ENCODE results near the gene CHAF1A. TPM values are rescaled to one million over a fixed set of nuclear protein-coding genes. Genes with fewer than 3 reads are reported as not detected.

The CHAF1A gene
- total and polyA plus RNA-seq, 2 of the 4 experiments (the other 2 are of a cell fraction) = 12.4 to 22.9 TPM

DNA sequence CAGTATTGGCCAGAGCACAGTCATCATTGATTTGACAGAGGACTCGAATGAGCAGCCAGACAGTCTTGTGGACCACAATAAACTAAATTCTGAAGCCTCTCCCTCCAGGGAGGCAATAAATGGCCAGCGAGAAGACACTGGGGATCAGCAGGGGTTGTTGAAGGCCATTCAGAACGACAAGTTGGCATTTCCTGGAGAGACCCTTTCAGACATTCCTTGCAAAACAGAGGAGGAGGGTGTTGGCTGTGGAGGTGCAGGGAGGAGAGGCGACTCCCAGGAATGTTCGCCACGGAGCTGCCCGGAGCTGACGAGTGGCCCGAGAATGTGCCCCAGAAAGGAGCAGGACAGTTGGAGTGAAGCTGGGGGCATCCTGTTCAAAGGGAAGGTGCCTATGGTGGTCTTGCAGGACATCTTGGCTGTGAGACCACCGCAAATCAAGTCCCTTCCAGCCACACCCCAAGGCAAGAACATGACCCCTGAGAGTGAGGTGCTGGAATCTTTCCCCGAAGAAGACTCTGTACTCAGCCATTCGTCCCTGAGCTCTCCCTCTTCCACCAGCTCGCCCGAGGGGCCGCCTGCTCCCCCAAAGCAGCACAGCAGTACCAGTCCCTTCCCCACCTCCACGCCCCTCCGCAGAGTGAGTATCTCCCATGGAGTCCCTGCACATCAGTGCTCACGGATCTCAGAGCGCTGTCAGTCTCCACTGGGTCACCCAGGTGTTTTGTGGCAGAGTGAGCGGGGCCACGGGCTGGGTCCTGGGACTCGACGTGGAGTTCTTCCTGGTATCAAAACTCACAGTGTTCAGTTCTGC, 6.9 kb downstream of the CHAF1A start (continued):
- no peak for TF ChIP-seq CHD1 (IDR thresholded peaks at IDR 0.05; ENCODE audit: low read depth, low read length)
- no peak for TF ChIP-seq MXI1 (IDR thresholded peaks at IDR 0.05; ENCODE audit: borderline replicate concordance, low read depth, low read length)
- no peak for TF ChIP-seq MAZ (IDR thresholded peaks at IDR 0.05; ENCODE audit: borderline replicate concordance, low read depth, low read length)

DNA sequence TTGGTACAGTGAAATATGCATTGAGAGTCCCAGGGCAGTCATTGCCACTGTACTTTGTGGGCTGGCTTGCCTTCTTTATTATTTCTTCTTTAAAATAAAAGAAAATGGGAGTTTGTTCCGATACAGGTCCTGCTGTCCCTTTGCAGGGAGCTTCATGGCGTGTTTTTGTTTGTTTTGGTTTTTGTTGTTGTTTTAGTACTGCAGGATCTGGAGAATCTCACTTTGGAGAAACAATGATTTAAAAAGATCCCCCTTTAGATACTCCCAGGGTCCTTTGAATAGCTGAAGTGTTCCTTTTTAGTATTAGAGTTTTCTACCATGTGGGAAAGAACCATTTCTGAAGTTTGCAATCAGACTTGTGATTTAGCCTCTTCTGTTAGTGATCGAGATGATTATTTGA, 11.1 kb downstream of the CHAF1A start:
- H2BK20ac ChIP-seq (ENCODE audit: low read depth, low read length) = no peak overlapping the region
- H3K14ac ChIP-seq (replicated peaks; ENCODE audit: low read depth, low read length) = no peak overlapping the region
- H3K27me3 ChIP-seq (ENCODE audit: control insufficient read depth, insufficient read depth, low read length) = no peaks in the 10 kb centered on the region
- DNase-seq = no peak
- peaks cover 7% of the 10 kb centered on the region for H3K4me1 ChIP-seq (ENCODE audit: control insufficient read depth, insufficient read depth, low read length)
- H3K9ac ChIP-seq (ENCODE audit: low read depth, low read length) = no peak overlapping the region
- TF ChIP-seq, protein P1, sequence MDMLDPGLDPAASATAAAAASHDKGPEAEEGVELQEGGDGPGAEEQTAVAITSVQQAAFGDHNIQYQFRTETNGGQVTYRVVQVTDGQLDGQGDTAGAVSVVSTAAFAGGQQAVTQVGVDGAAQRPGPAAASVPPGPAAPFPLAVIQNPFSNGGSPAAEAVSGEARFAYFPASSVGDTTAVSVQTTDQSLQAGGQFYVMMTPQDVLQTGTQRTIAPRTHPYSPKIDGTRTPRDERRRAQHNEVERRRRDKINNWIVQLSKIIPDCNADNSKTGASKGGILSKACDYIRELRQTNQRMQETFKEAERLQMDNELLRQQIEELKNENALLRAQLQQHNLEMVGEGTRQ (IDR thresholded peaks at IDR 0.05; ENCODE audit: low read depth, low read length) = no peak
- TF ChIP-seq BHLHE40 (IDR thresholded peaks at IDR 0.05; ENCODE audit: low read depth, low read length) = no peak
- no peak for TF ChIP-seq RFX5 (IDR thresholded peaks at IDR 0.05; ENCODE audit: low read depth, low read length)
- no peak for TF ChIP-seq MXI1 (IDR thresholded peaks at IDR 0.05; ENCODE audit: borderline replicate concordance, low read depth, low read length)
- no peak for TF ChIP-seq RAD21 (IDR thresholded peaks at IDR 0.05; ENCODE audit: low read length)
- no peak for TF ChIP-seq MAFK (IDR thresholded peaks at IDR 0.05; ENCODE audit: low read depth, low read length)
- TF ChIP-seq NFE2L2 (IDR thresholded peaks at IDR 0.05; ENCODE audit: low read depth, low read length) = no peak
- TF ChIP-seq POLR2A (IDR thresholded peaks at IDR 0.05; ENCODE audit: low read depth, low read length) = no peak
- TF ChIP-seq ELK1 (IDR thresholded peaks at IDR 0.05; ENCODE audit: borderline replicate concordance, low read depth, low read length) = no peak
- TF ChIP-seq FOS (IDR thresholded peaks at IDR 0.05; ENCODE audit: low read depth, low read length) = no peak
- no peak for TF ChIP-seq RCOR1 (IDR thresholded peaks at IDR 0.05; ENCODE audit: insufficient replicate concordance, low read length)
- TF ChIP-seq CEBPB (IDR thresholded peaks at IDR 0.05; ENCODE audit: low read depth, low read length) = no peak
- no peak overlapping the region for H2BK5ac ChIP-seq (ENCODE audit: low read depth, low read length, poor library complexity, severe bottlenecking)
- H3K18ac ChIP-seq (ENCODE audit: low read depth, low read length) = no peak overlapping the region
- CTCF ChIA-PET = interaction anchor here (0.6 kb wide), 1 partner anchor 27 kb away, joined by 4 read pairs; no protein-coding TSS in a partner anchor
- no peak overlapping the region for H2BK15ac ChIP-seq (ENCODE audit: low read depth, low read length)
- no peak overlapping the region for H4K8ac ChIP-seq (ENCODE audit: low read depth in 2 of 2, low read length in 2 of 2)
- no peak overlapping the region for H3K4me3 ChIP-seq (ENCODE audit: insufficient read depth, low read depth, low read length)
- dilution Hi-C loops (cut with HindIII; ENCODE audit: low sequenced_read_pairs, unreplicated experiment) = no loop called here
- no peak overlapping the region for H3K23ac ChIP-seq (ENCODE audit: low read depth, low read length)
- H4K20me1 ChIP-seq (ENCODE audit: insufficient read depth, low read length) = peaks cover 26% of the 10 kb centered on the region
- no peak overlapping the region for H3K4ac ChIP-seq (ENCODE audit: low read depth, low read length)
- H2AK9ac ChIP-seq (replicated peaks; ENCODE audit: low read depth, low read length, poor library complexity) = no peak overlapping the region
- H3K56ac ChIP-seq (ENCODE audit: extremely low read depth, insufficient read depth, low read length) = no peak overlapping the region
- BruUV-seq (replicated peaks) = no TSS peak
- peaks cover 4% of the 10 kb centered on the region for H3K36me3 ChIP-seq (ENCODE audit: control insufficient read depth, insufficient read depth, low read length)
- no peak overlapping the region for H3K27ac ChIP-seq (ENCODE audit: insufficient read depth, low read length)
- intact Hi-C loops (cut with micrococcal nuclease) = no loop called here
- ATAC-seq (ENCODE audit: low read depth) = no peak
- POLR2A ChIA-PET (ENCODE audit: unreplicated experiment) = no interaction called here
- H2AK5ac ChIP-seq (ENCODE audit: low read depth, low read length) = no peak overlapping the region
- H3K79me1 ChIP-seq (ENCODE audit: low read depth in 1 of 2, low read length in 2 of 2) = peaks cover 25 to 59% of the 10 kb centered on the region in 2 experiments
- H2BK120ac ChIP-seq (ENCODE audit: low read depth, low read length) = no peak overlapping the region
- H4K91ac ChIP-seq (ENCODE audit: insufficient read depth, low read depth, low read length) = no peak overlapping the region
- H4K5ac ChIP-seq (ENCODE audit: low read depth, low read length) = no peak overlapping the region
- no peaks in the 10 kb centered on the region for H3K9me3 ChIP-seq (ENCODE audit: control insufficient read depth, insufficient read depth, low read length)
- WGBS, 2 experiments (ENCODE audit: extremely low coverage in 2 of 2, insufficient read length in 1 of 2) = no CpG with 5 or more reads among the region's 3 CpGs
- H3K4me2 ChIP-seq (ENCODE audit: low read depth, low read length) = no peak overlapping the region
- in situ Hi-C loops (cut with MboI; ENCODE audit: low sequenced_read_pairs) = no loop called here
- H3K9me1 ChIP-seq (ENCODE audit: insufficient read depth, low read length) = peaks cover 8% of the 10 kb centered on the region; the same call in 1 of the 2 replicates
- H2AFZ ChIP-seq (replicated peaks; ENCODE audit: low read length, poor library complexity) = no peak overlapping the region
